Measurements from ENCODE around the gene LBX1.

DNA sequence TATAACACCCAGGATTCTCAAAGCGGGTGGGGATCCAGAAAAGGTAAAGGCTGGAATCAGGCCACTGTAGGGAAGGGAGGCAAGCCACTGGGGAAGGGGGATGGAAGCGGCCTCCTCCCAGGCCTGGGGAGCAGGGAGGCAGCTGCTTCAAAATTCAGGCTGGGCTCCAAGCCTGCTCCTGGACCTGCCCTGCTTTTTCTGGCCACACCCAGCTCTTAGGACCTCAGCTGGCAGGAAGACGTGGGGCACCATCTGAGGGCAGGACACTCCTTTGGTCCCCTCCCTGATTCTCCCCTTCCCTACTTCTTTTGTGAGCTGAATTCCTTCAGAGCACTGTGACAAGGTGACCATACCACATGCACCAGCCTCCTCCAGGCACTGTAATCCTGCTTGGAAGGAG is 4.6 kb upstream of the LBX1 start:
- TF ChIP-seq, protein P1, sequence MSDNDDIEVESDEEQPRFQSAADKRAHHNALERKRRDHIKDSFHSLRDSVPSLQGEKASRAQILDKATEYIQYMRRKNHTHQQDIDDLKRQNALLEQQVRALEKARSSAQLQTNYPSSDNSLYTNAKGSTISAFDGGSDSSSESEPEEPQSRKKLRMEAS (IDR thresholded peaks at IDR 0.05) = no peak
- no peak for TF ChIP-seq RCOR1 (IDR thresholded peaks at IDR 0.05; ENCODE audit: low read depth, low read length)
- TF ChIP-seq ESRRA (IDR thresholded peaks at IDR 0.05; ENCODE audit: borderline replicate concordance, low read length) = no peak
- no peak for TF ChIP-seq SMC3 (IDR thresholded peaks at IDR 0.05)
- no peak for TF ChIP-seq BHLHE40 (IDR thresholded peaks at IDR 0.05; ENCODE audit: low read depth, low read length)
- TF ChIP-seq, protein P2, sequence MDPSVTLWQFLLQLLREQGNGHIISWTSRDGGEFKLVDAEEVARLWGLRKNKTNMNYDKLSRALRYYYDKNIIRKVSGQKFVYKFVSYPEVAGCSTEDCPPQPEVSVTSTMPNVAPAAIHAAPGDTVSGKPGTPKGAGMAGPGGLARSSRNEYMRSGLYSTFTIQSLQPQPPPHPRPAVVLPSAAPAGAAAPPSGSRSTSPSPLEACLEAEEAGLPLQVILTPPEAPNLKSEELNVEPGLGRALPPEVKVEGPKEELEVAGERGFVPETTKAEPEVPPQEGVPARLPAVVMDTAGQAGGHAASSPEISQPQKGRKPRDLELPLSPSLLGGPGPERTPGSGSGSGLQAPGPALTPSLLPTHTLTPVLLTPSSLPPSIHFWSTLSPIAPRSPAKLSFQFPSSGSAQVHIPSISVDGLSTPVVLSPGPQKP (IDR thresholded peaks at IDR 0.05; ENCODE audit: low read depth, low read length) = no peak
- TF ChIP-seq EP300 (IDR thresholded peaks at IDR 0.05) = no peak
- no peak for TF ChIP-seq CHD4 (IDR thresholded peaks at IDR 0.05; ENCODE audit: borderline replicate concordance)
- TF ChIP-seq, protein P3, sequence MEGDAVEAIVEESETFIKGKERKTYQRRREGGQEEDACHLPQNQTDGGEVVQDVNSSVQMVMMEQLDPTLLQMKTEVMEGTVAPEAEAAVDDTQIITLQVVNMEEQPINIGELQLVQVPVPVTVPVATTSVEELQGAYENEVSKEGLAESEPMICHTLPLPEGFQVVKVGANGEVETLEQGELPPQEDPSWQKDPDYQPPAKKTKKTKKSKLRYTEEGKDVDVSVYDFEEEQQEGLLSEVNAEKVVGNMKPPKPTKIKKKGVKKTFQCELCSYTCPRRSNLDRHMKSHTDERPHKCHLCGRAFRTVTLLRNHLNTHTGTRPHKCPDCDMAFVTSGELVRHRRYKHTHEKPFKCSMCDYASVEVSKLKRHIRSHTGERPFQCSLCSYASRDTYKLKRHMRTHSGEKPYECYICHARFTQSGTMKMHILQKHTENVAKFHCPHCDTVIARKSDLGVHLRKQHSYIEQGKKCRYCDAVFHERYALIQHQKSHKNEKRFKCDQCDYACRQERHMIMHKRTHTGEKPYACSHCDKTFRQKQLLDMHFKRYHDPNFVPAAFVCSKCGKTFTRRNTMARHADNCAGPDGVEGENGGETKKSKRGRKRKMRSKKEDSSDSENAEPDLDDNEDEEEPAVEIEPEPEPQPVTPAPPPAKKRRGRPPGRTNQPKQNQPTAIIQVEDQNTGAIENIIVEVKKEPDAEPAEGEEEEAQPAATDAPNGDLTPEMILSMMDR (IDR thresholded peaks at IDR 0.05) = no peak
- TF ChIP-seq, protein P4, sequence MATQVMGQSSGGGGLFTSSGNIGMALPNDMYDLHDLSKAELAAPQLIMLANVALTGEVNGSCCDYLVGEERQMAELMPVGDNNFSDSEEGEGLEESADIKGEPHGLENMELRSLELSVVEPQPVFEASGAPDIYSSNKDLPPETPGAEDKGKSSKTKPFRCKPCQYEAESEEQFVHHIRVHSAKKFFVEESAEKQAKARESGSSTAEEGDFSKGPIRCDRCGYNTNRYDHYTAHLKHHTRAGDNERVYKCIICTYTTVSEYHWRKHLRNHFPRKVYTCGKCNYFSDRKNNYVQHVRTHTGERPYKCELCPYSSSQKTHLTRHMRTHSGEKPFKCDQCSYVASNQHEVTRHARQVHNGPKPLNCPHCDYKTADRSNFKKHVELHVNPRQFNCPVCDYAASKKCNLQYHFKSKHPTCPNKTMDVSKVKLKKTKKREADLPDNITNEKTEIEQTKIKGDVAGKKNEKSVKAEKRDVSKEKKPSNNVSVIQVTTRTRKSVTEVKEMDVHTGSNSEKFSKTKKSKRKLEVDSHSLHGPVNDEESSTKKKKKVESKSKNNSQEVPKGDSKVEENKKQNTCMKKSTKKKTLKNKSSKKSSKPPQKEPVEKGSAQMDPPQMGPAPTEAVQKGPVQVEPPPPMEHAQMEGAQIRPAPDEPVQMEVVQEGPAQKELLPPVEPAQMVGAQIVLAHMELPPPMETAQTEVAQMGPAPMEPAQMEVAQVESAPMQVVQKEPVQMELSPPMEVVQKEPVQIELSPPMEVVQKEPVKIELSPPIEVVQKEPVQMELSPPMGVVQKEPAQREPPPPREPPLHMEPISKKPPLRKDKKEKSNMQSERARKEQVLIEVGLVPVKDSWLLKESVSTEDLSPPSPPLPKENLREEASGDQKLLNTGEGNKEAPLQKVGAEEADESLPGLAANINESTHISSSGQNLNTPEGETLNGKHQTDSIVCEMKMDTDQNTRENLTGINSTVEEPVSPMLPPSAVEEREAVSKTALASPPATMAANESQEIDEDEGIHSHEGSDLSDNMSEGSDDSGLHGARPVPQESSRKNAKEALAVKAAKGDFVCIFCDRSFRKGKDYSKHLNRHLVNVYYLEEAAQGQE (IDR thresholded peaks at IDR 0.05) = no peak
- no peak for TF ChIP-seq RAD21 (conservative IDR thresholded peaks at IDR 0.05 in 1 of 2, IDR thresholded peaks at IDR 0.05 in 1 of 2)

All from A549 (cell line).